ENCODE data around the gene KRTAP12-2.

GRCh38 chr21:44691686-44692085, 25.0 kb upstream of the KRTAP12-2 start:
- TF ChIP-seq POLR2A (IDR thresholded peaks at IDR 0.05) (no peak), CTCF (IDR thresholded peaks at IDR 0.05) (no peak), POLR2AphosphoS5 (IDR thresholded peaks at IDR 0.05) (no peak), EP300 (IDR thresholded peaks at IDR 0.05) (no peak)
